ENCODE results near the gene GAD2.
"Not testable (repeated sequence)": the region's sequence is repeated elsewhere in the genome, so short reads cannot be mapped to it uniquely, and the experiment has no call there.

Gene GAD2

GRCh38 chr10:26334232-26334931, 117.8 kb downstream of the GAD2 start:
- H3K4me1 ChIP-seq (ENCODE audit: control insufficient read depth in 5 of 5, insufficient read depth in 5 of 5, low read length in 5 of 5): peaks cover 0 to 19% (median 11%) of the 10 kb centered on the region in 5 donors
- H3K27me3 ChIP-seq (ENCODE audit: control insufficient read depth in 5 of 5, insufficient read depth in 4 of 5, low read length in 5 of 5): no peaks in the 10 kb centered on the region
- H3K9ac ChIP-seq (ENCODE audit: low read length in 5 of 5): no peak overlapping the region
- H3K27ac ChIP-seq (ENCODE audit: low read depth, low read length): peak overlapping the region; percentile 16
- H3K36me3 ChIP-seq (ENCODE audit: control insufficient read depth in 5 of 5, insufficient read depth in 5 of 5, low read length in 5 of 5): no peaks in the 10 kb centered on the region
- peaks cover 0 to 10% (median 8%) of the 10 kb centered on the region in 5 donors for H3K9me3 ChIP-seq (ENCODE audit: control insufficient read depth in 5 of 5, low read length in 5 of 5)
- no peak overlapping the region for H3K4me3 ChIP-seq (ENCODE audit: low read depth in 1 of 5, low read length in 5 of 5)

DNA sequence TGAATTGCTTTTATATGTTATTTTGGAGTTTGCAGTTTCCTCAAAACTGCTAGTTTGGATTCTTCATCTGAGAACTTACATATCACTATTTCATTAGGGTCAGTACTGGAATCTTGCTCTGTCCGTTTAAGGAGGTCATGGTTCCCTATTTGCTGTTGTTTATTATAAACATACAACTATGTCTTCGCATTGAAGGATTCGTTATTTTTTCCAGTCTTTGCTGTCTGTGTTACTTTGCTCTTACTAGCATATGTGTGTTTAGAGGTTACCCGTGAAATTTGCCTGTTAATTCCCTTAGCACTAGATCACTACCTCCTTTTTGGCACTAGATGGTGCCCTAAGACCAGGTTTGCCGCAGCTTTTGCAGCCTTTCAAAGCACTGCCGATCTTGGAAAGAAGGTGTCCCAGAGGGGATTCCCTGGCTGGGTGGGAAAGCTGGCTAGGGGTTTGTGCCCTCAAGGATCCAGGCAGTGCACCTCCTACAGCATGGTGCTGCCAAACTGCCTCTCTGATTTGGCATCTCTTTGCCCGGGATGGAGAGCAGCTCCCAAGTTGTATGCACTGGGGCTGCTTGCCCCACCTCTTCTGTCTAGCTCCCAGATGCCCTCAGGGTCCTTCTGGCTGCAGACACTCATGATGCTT, 118.5 kb downstream of the GAD2 start:
- Histone ChIP-seq H3K4me3 (ENCODE audit: low read depth in 1 of 5, low read length in 5 of 5) (peak overlapping the region; percentile 21 to 69 (median 53)), H3K4me1 (ENCODE audit: control insufficient read depth in 5 of 5, insufficient read depth in 5 of 5, low read length in 5 of 5) (peaks cover 0 to 19% (median 11%) of the 10 kb centered on the region in 5 donors), H3K27me3 (ENCODE audit: control insufficient read depth in 5 of 5, insufficient read depth in 4 of 5, low read length in 5 of 5) (no peaks in the 10 kb centered on the region), H3K36me3 (ENCODE audit: control insufficient read depth in 5 of 5, insufficient read depth in 5 of 5, low read length in 5 of 5) (no peaks in the 10 kb centered on the region), H3K27ac (ENCODE audit: low read depth, low read length) (peak overlapping the region; percentile 16), H3K9me3 (ENCODE audit: control insufficient read depth in 5 of 5, low read length in 5 of 5) (peaks cover 0 to 10% (median 8%) of the 10 kb centered on the region in 5 donors), H3K9ac (ENCODE audit: low read length in 5 of 5) (no peak overlapping the region)

GRCh38 chr10:26335574-26336093, 119.1 kb downstream of the GAD2 start:
- H3K9me3 ChIP-seq (ENCODE audit: control insufficient read depth in 5 of 5, low read length in 5 of 5): peaks cover 0 to 10% (median 8%) of the 10 kb centered on the region in 5 donors
- H3K36me3 ChIP-seq (ENCODE audit: control insufficient read depth in 5 of 5, insufficient read depth in 5 of 5, low read length in 5 of 5): no peaks in the 10 kb centered on the region
- peaks cover 0 to 18% (median 11%) of the 10 kb centered on the region in 5 donors for H3K4me1 ChIP-seq (ENCODE audit: control insufficient read depth in 5 of 5, insufficient read depth in 5 of 5, low read length in 5 of 5)
- no peaks in the 10 kb centered on the region for H3K27me3 ChIP-seq (ENCODE audit: control insufficient read depth in 5 of 5, insufficient read depth in 4 of 5, low read length in 5 of 5)
- H3K9ac ChIP-seq (ENCODE audit: low read length in 5 of 5): no peak overlapping the region
- peak overlapping the region; percentile 21 to 69 (median 53) for H3K4me3 ChIP-seq (ENCODE audit: low read depth in 1 of 5, low read length in 5 of 5)
- H3K27ac ChIP-seq (ENCODE audit: low read depth, low read length): no peak overlapping the region

- peaks cover 0 to 8% (median 4%) of the 10 kb centered on the region in 5 donors for H3K4me1 ChIP-seq (ENCODE audit: control insufficient read depth in 5 of 5, insufficient read depth in 5 of 5, low read length in 5 of 5)
- no peak overlapping the region for H3K4me3 ChIP-seq (ENCODE audit: low read depth in 1 of 5, low read length in 5 of 5)
- no peak overlapping the region for H3K9ac ChIP-seq (ENCODE audit: low read length in 5 of 5)
- no peak overlapping the region for H3K27ac ChIP-seq (ENCODE audit: low read depth, low read length)
- H3K36me3 ChIP-seq (ENCODE audit: control insufficient read depth in 5 of 5, insufficient read depth in 5 of 5, low read length in 5 of 5): no peaks in the 10 kb centered on the region
- peaks cover 0 to 10% (median 8%) of the 10 kb centered on the region in 5 donors for H3K9me3 ChIP-seq (ENCODE audit: control insufficient read depth in 5 of 5, low read length in 5 of 5)
- H3K27me3 ChIP-seq (ENCODE audit: control insufficient read depth in 5 of 5, insufficient read depth in 4 of 5, low read length in 5 of 5): no peaks in the 10 kb centered on the region
These were observed 120.4 kb downstream of the GAD2 start for GRCh38 chr10:26336979-26337378.

DNA sequence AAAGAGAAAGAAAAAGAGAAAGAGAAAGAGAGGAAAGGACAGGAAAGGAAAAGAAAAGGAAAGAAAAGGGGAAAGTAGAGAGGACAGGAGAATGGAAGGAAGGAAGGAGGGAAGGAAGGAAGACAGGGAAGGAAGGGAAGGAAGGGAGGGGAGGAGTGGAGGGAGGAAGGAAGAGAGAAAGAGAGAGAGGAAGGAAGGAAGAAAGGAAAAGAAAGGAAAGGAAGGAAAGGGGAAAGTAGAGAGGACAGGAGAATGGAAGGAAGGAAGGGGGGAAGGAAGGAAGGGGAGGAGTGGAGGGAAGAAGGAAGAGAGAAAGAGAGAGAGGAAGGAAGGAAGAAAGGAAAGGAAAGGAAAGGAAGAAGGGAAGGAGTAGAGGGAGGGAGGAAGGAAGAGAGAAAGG, 125.1 kb downstream of the GAD2 start:
- no peak overlapping the region for H3K27ac ChIP-seq (ENCODE audit: low read depth, low read length)
- H3K27me3 ChIP-seq (ENCODE audit: control insufficient read depth in 5 of 5, insufficient read depth in 4 of 5, low read length in 5 of 5): no peaks in the 10 kb centered on the region
- H3K4me3 ChIP-seq (ENCODE audit: low read depth in 1 of 5, low read length in 5 of 5): no peak overlapping the region
- no peaks in the 10 kb centered on the region for H3K9me3 ChIP-seq (ENCODE audit: control insufficient read depth in 5 of 5, low read length in 5 of 5)
- H3K4me1 ChIP-seq (ENCODE audit: control insufficient read depth in 5 of 5, insufficient read depth in 5 of 5, low read length in 5 of 5): no peaks in the 10 kb centered on the region
- H3K36me3 ChIP-seq (ENCODE audit: control insufficient read depth in 5 of 5, insufficient read depth in 5 of 5, low read length in 5 of 5): no peaks in the 10 kb centered on the region
- H3K9ac ChIP-seq (ENCODE audit: low read length in 5 of 5): no peak overlapping the region

DNA sequence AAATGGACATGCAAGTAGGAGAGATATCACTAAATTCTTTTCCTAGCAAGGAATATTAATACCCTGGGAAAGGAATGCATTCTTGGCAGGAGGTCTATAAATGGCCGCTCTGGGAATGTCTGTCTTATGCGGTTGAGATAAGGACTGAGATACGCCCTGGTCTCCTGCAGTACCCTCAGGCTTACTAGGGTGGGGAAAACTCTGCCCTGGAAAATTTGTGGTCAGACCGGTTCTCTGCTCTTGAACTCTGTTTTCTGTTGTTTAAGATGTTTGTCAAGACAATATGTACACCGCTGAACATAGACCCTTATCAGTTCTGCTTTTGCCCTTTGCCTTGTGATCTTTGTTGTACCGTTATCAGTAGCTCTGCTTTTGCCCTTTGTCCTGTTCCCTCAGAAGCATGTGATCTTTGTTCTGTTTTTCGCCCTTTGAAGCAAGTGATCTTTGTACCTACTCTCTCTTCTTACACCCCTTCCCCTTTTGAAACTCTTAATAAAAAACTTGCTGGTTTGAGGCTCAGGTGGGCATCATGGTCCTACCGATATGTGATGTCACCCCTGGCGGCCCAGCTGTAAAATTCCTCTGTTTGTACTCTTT, 132.3 kb downstream of the GAD2 start:
- not testable (repeated sequence) for H3K9ac ChIP-seq (ENCODE audit: low read length in 5 of 5); H3K4me1 ChIP-seq (ENCODE audit: control insufficient read depth in 5 of 5, insufficient read depth in 5 of 5, low read length in 5 of 5); H3K27ac ChIP-seq (ENCODE audit: low read depth, low read length); H3K36me3 ChIP-seq (ENCODE audit: control insufficient read depth in 5 of 5, insufficient read depth in 5 of 5, low read length in 5 of 5); H3K4me3 ChIP-seq (ENCODE audit: low read depth in 1 of 5, low read length in 5 of 5); H3K27me3 ChIP-seq (ENCODE audit: control insufficient read depth in 5 of 5, insufficient read depth in 4 of 5, low read length in 5 of 5); H3K9me3 ChIP-seq (ENCODE audit: control insufficient read depth in 5 of 5, low read length in 5 of 5)
